Stimulated activated effector memory CD8-positive, alpha-beta T cell treated with anti-CD3 and anti-CD28 coated beads, Interleukin-12 subunit alpha, Interleukin-12 subunit beta, amount 100 ng/mL, for 72 hours (primary cell): ENCODE measurements around the gene SLC17A4.

ENCODE experiments used
- ATAC-seq: fragments of 150-1000 bp; cut with Tn5 transposase; 2 replicates; pipeline ENCODE4 v1.10.0; 2021
- DNase-seq, 2 donors: peaks; one replicate each; pipeline ENCODE4 v3.0.0; 2021 to 2022; ENCODE audit warnings: low spot score in 2 of 2
- H3K27ac Mint-ChIP-seq: one replicate; pipeline ENCODE4 v1.8.0; 2022; ENCODE audit warnings: mild to moderate bottlenecking, mixed read lengths
- H3K36me3 Mint-ChIP-seq: one replicate; pipeline ENCODE4 v1.8.0; 2022; ENCODE audit warnings: mild to moderate bottlenecking, mixed read lengths
- H3K4me1 Mint-ChIP-seq: one replicate; pipeline ENCODE4 v1.8.0; 2022; ENCODE audit warnings: mixed read lengths
- H3K4me3 Mint-ChIP-seq: one replicate; pipeline ENCODE4 v1.8.0; 2022; ENCODE audit warnings: mild to moderate bottlenecking, mixed read lengths
- H3K9me3 Mint-ChIP-seq: one replicate; pipeline ENCODE4 v1.8.0; 2022; ENCODE audit warnings: mixed read lengths

SLC17A4 gene, protein sequence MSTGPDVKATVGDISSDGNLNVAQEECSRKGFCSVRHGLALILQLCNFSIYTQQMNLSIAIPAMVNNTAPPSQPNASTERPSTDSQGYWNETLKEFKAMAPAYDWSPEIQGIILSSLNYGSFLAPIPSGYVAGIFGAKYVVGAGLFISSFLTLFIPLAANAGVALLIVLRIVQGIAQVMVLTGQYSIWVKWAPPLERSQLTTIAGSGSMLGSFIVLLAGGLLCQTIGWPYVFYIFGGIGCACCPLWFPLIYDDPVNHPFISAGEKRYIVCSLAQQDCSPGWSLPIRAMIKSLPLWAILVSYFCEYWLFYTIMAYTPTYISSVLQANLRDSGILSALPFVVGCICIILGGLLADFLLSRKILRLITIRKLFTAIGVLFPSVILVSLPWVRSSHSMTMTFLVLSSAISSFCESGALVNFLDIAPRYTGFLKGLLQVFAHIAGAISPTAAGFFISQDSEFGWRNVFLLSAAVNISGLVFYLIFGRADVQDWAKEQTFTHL

DNA sequence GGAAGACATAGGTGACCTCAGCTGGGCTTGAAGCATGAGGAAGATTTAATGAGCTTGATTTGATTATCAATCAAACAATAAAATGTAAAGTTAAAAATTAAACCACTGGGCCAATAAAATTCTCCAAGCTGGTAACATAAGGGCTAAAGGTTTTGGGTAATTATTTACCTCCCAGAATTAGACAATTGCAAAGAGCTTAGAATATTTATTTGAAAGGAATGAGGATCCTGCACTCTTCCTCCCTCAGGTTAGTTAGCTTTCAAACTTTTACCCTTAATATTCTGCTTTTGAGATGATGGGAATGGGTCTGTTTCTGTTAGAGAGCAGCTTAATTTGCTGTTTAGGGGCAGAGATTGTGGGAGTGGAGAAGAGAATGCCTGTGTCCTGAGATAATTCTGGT, at the start of gene SLC17A4:
TSS of gene SLC17A4 (plus strand) at position 208 of the 400 bp plus-strand sequence. CDS start 7,221 bp downstream, outside the sequence.
- no peak within 1 kb of the TSS for H3K27ac Mint-ChIP-seq
- no peaks in the 10 kb centered on the region for H3K36me3 Mint-ChIP-seq
- H3K9me3 Mint-ChIP-seq = no peaks in the 10 kb centered on the region
- H3K4me3 Mint-ChIP-seq = no peak within 1 kb of the TSS
- DNase-seq (no peak), ATAC-seq (no peak)
- no peaks in the 10 kb centered on the region for H3K4me1 Mint-ChIP-seq

DNA sequence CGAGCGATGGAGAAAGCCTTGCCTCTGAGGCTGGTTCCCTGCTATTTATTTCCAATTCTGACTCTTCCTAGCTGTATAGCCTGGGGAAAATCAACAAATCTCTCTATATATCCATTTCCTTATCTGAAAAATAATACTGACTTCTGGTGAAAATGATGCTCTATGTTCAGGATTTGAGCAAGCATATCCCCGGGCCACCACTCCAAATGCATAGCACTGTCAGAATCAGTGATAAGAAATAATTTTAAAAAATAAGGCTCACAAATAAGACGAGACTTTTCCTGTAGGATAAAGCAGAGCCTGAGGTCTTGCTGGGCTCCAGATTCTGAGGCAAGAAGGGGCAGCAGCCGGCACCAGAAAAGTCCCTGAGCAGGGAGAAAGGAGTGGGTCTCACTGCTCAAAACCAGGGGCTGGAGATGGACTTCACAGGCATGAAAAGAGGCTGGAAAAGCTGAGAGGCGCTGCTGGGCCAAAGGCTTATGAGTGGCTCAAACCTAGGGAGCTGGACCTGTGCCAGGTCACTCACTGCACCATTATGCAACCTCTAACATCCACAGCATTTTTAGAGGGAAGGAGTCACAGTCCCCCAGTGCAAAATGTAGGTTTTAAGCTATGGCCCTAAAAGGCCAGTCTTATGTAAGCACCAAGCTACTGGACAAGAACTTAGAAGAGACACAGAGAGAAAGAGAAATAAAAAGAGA, 48.1 kb upstream of the SLC17A4 start:
- ATAC-seq (no peak), DNase-seq (no peak)
- Mint-ChIP-seq H3K27ac (no peak overlapping the region), H3K4me1 (no peaks in the 10 kb centered on the region), H3K36me3 (no peaks in the 10 kb centered on the region), H3K4me3 (no peak overlapping the region), H3K9me3 (no peaks in the 10 kb centered on the region)

- no peak overlapping the region for H3K27ac Mint-ChIP-seq
- no peak overlapping the region for H3K4me3 Mint-ChIP-seq
- no peaks in the 10 kb centered on the region for H3K4me1 Mint-ChIP-seq
- no peaks in the 10 kb centered on the region for H3K9me3 Mint-ChIP-seq
- ATAC-seq (no peak), DNase-seq (no peak)
- H3K36me3 Mint-ChIP-seq = no peaks in the 10 kb centered on the region
Observed at GRCh38 chr6:25709761-25710160, 44.8 kb upstream of the SLC17A4 start.

DNA sequence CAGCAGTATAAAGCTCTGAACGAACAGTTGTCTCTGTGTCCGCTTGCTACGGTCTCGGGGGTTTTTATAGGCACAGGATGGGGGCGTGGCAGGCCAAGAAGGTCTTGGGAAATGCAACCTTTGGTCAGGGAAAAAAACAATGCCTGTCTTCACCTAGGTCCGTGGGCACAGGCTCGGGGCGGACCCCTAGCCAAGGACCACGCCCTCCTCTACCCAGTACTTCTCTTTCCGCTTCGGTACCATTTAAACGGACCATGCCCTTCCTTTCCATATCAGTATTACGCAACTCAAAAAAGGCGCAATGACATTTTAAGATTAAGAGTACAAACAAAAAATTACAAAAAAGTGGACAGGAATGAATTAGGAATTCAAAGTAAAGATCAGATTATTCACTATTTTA, 44.3 kb upstream of the SLC17A4 start:
- no peaks in the 10 kb centered on the region for H3K4me1 Mint-ChIP-seq
- no peak overlapping the region for H3K27ac Mint-ChIP-seq
- ATAC-seq = no peak
- no peaks in the 10 kb centered on the region for H3K36me3 Mint-ChIP-seq
- no peak overlapping the region for H3K4me3 Mint-ChIP-seq
- no peak for DNase-seq
- no peaks in the 10 kb centered on the region for H3K9me3 Mint-ChIP-seq

GRCh38 chr6:25713824-25714223, 40.7 kb upstream of the SLC17A4 start:
- no peak overlapping the region for H3K4me3 Mint-ChIP-seq
- H3K36me3 Mint-ChIP-seq = no peaks in the 10 kb centered on the region
- ATAC-seq (no peak), DNase-seq (no peak)
- no peaks in the 10 kb centered on the region for H3K9me3 Mint-ChIP-seq
- no peaks in the 10 kb centered on the region for H3K4me1 Mint-ChIP-seq
- H3K27ac Mint-ChIP-seq = no peak overlapping the region

DNA sequence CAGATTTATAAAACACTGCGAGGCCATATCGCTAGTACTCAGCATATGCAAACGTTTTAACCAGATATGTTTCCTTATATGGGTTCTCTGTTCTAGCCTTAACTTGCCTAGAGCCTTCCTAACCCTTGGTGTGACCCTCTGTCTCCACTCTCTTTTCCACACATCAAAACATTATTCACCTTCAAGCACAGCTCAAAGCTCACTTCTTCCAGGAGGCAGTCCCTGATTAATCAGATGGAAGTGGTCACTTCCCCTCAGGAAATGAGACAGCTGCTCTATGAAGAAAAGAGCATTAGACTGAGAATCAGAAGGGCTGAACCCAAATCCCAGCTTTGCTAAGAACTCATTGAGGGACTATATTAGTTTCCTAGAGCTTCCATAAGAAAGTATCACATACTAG, 39.8 kb upstream of the SLC17A4 start:
- H3K27ac Mint-ChIP-seq = no peak overlapping the region
- ATAC-seq (no peak), DNase-seq (no peak)
- no peaks in the 10 kb centered on the region for H3K36me3 Mint-ChIP-seq
- no peaks in the 10 kb centered on the region for H3K4me1 Mint-ChIP-seq
- no peak overlapping the region for H3K4me3 Mint-ChIP-seq
- no peaks in the 10 kb centered on the region for H3K9me3 Mint-ChIP-seq

- H3K4me1 Mint-ChIP-seq = no peaks in the 10 kb centered on the region
- ATAC-seq = no peak
- no peak overlapping the region for H3K4me3 Mint-ChIP-seq
- DNase-seq = no peak
- H3K9me3 Mint-ChIP-seq = no peaks in the 10 kb centered on the region
- H3K36me3 Mint-ChIP-seq = no peaks in the 10 kb centered on the region
- H3K27ac Mint-ChIP-seq = no peak overlapping the region
Observed at GRCh38 chr6:25715794-25716193, 38.7 kb upstream of the SLC17A4 start.

DNA sequence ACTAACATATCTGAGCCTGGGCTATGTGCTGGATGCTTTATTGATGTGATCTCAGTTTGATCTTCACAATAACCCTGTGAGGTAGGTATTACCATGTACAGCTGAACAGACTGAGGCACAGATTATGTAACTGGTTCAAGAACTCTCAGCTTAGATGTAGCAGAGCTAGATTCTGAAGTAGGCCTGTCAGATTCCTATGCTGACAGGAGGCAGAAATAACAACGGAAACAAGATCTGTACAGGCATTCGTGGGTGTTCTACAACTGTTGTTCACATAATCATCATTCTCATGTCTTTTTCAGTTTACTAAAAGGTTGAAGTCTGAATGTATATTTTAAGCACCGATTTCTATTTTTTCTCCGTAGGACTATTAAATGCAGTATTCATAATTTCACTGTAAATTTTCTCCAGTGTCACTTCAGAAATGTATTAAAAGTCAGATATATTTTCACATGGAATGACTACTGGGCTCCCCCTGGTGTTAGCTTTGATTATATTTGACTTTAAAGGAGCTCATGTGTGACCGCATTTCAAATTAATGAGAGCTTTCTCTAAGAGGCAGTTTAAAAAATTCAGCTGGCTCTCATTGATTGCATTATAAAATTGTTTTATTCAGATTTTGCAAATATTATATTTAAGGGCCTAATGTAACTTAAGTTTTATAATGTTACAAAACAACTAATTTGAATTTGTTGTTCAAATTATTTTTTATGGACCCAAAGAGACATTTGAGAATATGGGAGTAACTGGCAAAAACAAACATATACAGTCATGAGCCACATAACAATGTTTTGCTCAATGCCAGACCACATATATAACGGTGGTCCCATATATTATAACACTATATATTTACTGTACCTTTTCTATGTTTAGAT, 36.4 kb upstream of the SLC17A4 start:
- ATAC-seq (no peak), DNase-seq (no peak)
- Mint-ChIP-seq H3K27ac (no peak overlapping the region), H3K36me3 (no peaks in the 10 kb centered on the region), H3K9me3 (no peaks in the 10 kb centered on the region), H3K4me3 (no peak overlapping the region), H3K4me1 (no peaks in the 10 kb centered on the region)

GRCh38 chr6:25726122-25726911, 28.2 kb upstream of the SLC17A4 start:
- Mint-ChIP-seq H3K9me3 (no peaks in the 10 kb centered on the region), H3K27ac (no peak overlapping the region), H3K36me3 (no peaks in the 10 kb centered on the region), H3K4me3 (no peak overlapping the region), H3K4me1 (no peaks in the 10 kb centered on the region)
- no peak for ATAC-seq
- DNase-seq = no peak

DNA sequence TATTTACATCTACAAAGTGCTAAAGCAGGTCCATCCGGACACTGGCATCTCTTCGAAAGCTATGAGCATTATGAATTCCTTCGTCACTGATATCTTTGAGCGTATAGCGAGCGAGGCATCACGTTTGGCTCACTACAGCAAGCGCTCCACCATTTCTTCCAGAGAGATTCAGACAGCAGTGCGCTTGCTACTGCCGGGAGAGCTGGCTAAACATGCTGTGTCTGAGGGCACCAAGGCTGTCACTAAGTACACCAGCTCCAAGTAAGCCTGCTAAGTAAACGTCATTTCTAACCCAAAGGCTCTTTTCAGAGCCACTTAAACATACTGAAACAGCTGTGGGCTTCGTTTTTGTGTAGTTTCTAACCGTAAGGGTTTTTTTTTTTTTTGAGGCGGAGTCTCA, 27.5 kb upstream of the SLC17A4 start:
- H3K27ac Mint-ChIP-seq = no peak overlapping the region
- H3K36me3 Mint-ChIP-seq = no peaks in the 10 kb centered on the region
- DNase-seq (no peak), ATAC-seq (no peak)
- no peaks in the 10 kb centered on the region for H3K4me1 Mint-ChIP-seq
- H3K4me3 Mint-ChIP-seq = no peak overlapping the region
- H3K9me3 Mint-ChIP-seq = no peaks in the 10 kb centered on the region

DNA sequence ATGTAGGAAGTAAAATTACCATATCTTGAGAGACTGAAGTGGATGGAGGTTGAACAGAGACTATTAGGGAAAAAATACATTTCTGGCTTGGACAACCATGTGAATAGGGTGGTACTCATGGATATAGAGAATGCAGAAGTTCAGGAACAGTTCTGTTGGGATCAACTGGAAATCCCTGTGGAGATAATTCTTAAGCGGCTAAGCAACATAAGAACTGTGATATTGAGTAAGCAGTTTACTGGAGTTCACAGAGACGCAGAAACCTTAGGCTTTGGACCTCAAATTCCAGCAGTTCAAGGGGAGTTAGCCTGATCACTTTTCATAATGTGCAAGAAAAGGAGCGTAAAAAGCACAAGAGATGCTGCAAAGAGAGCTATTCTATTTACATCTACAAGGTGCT, 23.6 kb upstream of the SLC17A4 start:
- Mint-ChIP-seq H3K36me3 (no peaks in the 10 kb centered on the region), H3K27ac (no peak overlapping the region), H3K4me1 (no peaks in the 10 kb centered on the region), H3K4me3 (no peak overlapping the region), H3K9me3 (no peaks in the 10 kb centered on the region)
- ATAC-seq (no peak), DNase-seq (no peak)

DNA sequence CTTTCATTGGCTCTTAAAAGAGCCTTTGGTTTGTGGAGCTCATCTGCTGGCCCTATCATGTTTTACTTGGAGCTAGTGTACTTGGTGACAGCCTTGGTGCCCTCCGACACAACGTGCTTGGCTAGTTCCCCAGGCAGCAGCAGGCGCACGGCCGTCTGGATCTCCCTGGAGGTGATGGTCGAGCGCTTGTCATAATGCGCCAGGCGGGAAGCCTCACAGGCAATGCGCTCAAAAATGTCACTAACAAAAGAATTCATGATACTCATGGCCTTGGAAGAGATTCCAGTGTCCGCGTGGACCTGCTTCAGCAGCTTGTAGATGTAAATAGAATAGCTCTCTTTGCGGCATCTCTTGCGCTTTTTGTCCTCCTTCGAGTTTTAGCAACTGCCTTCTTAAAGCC, 22.8 kb upstream of the SLC17A4 start:
- Mint-ChIP-seq H3K27ac (no peak overlapping the region), H3K4me3 (no peak overlapping the region), H3K9me3 (no peaks in the 10 kb centered on the region), H3K36me3 (no peaks in the 10 kb centered on the region), H3K4me1 (no peaks in the 10 kb centered on the region)
- ATAC-seq (no peak), DNase-seq (no peak)

- Mint-ChIP-seq H3K4me3 (no peak overlapping the region), H3K4me1 (no peaks in the 10 kb centered on the region), H3K27ac (no peak overlapping the region), H3K9me3 (peaks cover 6% of the 10 kb centered on the region), H3K36me3 (no peaks in the 10 kb centered on the region)
- no peak for DNase-seq
- ATAC-seq = no peak
Observed at GRCh38 chr6:25732468-25733198, 21.9 kb upstream of the SLC17A4 start.

- H3K4me1 Mint-ChIP-seq = no peaks in the 10 kb centered on the region
- no peak for ATAC-seq
- DNase-seq = no peak
- no peaks in the 10 kb centered on the region for H3K36me3 Mint-ChIP-seq
- no peak overlapping the region for H3K27ac Mint-ChIP-seq
- no peak overlapping the region for H3K4me3 Mint-ChIP-seq
- peaks cover 6% of the 10 kb centered on the region for H3K9me3 Mint-ChIP-seq
Observed at GRCh38 chr6:25735261-25735660, 19.3 kb upstream of the SLC17A4 start.
